HEK293T (cell line): ENCODE measurements around the gene ATP8B3.

ENCODE experiments used
- ARNT ChIP-seq: fragments of 450-650 bp; IDR thresholded peaks from 2 replicates; pipeline ENCODE4 v1.6.1; 2017; ENCODE audit warnings: mild to moderate bottlenecking
- FOXA1 ChIP-seq: fragments of 450-650 bp; IDR thresholded peaks from 2 replicates; pipeline ENCODE4 v1.6.1; 2016; ENCODE audit warnings: mild to moderate bottlenecking
- FOXM1 ChIP-seq: fragments of 450-650 bp; IDR thresholded peaks from 2 replicates; pipeline ENCODE4 v1.6.1; 2017; ENCODE audit warnings: mild to moderate bottlenecking, borderline replicate concordance
- SP1 ChIP-seq: fragments of 450-650 bp; IDR thresholded peaks from 2 replicates; pipeline ENCODE4 v1.6.1; 2017

DNA sequence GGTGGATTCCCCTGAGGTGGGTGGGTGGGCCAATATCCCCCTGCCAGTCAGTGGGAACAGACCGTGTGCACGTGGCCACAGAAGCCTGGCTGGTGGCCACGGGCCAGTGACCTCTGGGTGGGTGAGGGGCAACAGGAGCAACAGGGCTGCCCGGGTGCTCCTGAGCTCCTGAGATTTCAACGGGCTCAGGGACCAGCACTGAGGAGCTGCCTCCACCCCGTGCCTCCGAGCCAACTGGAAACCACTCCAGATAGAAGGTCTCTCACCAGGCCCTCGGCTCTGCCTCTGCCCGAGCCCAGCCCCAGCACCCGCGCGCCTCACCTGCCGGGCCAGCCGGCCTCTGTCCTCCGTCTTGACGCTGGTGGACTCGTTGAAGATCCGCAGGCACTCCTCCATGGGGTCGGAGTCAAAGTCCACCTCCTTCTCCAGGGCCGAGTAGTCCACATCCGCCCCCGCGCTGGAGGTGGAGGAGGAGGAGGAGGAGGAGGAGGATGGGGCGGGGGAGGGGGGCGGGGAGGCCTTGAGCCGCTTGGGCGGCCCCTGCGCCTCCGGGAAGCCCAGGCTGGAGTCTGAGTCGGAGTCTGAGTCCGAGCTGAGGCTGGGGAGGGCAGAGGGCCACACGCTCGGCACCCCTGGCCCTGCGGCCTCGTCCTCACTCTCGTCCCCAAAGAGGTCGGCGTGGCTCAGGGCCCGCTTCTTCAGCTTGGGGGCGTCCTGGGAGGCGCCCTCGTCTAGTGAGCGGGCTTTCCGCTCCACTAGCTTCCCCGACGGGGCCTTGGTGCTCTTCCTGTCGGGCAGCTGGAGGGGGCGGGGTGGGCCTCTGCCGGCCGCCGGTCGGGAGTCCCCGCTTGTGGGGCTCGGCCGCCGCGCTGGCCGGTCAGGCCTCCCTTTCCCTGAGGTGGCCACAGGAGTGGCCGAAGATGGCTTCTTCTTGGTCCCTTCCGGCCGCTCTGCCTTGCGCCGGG is 14.8 kb upstream of the ATP8B3 start:
- no peak for TF ChIP-seq SP1
- no peak for TF ChIP-seq FOXM1
- no peak for TF ChIP-seq ARNT
- no peak for TF ChIP-seq FOXA1
